Endothelial cell of umbilical vein (primary cell): ENCODE results near the gene DPM2. TPM values are rescaled to one million over a fixed set of nuclear protein-coding genes. Genes with fewer than 3 reads are reported as not detected.

ENCODE experiments used
- BruUV-seq: library from RNA; stranded (reverse); fragments of 400-500 nt; replicated peaks from 2 replicates; lab custom pipeline; 2021; lab: Mats Ljungman, UMichigan
- CTCF ChIA-PET: fragments of 300-600, 350-600 bp; sonication (Branson Sonifier 250); formaldehyde crosslinking; loops from one replicate; lab custom pipeline; 2021; ENCODE audit warnings: antibody characterized with exemption, inconsistent platforms; lab: Charles Lee
- POLR2A ChIA-PET: fragments of 300-600, 350-600 bp; sonication (Branson Sonifier 250); formaldehyde crosslinking; loops from one replicate; lab custom pipeline; 2021; ENCODE audit warnings: antibody characterized with exemption, inconsistent platforms; lab: Charles Lee
- DNase-seq: peaks from one replicate; pipeline ENCODE4 v3.0.0-alpha.2; 2011; ENCODE audit warnings: low read depth, low spot score
- FAIRE-seq: peaks from 2 replicates; lab custom pipeline; 2011; peaks lifted over from hg19 to GRCh38; lab: Jason Lieb, UNC
- H2AFZ ChIP-seq: 2 replicates; pipeline ENCODE4 v1.6.0; 2012; ENCODE audit warnings: low read depth, low read length, control low read depth, inconsistent platforms
- H3K27ac ChIP-seq: 2 replicates; pipeline ENCODE4 v1.5.1; 2011; ENCODE audit warnings: low read depth, mild to moderate bottlenecking, control low read depth, low read length, moderate library complexity; ENCODE audit not compliant: insufficient read depth
- H3K27me3 ChIP-seq, 2 experiments: 2 replicates each; pipeline versions ENCODE4 v1.6.0 to v1.6.1; 2011; ENCODE audit warnings: low read length in 2 of 2, mixed read lengths in 1 of 2; ENCODE audit not compliant: control insufficient read depth in 2 of 2, insufficient read depth in 2 of 2
- H3K36me3 ChIP-seq, 2 experiments: 2 replicates in 1 of 2; 3 replicates in 1 of 2; pipeline ENCODE4 v1.5.1; 2011; ENCODE audit warnings: low read length in 2 of 2, mild to moderate bottlenecking in 1 of 2, moderate library complexity in 1 of 2; ENCODE audit not compliant: control insufficient read depth in 2 of 2, insufficient read depth in 2 of 2; ENCODE audit errors: extremely low read depth in 1 of 2
- H3K4me1 ChIP-seq: 3 replicates; pipeline ENCODE4 v1.5.1; 2011; ENCODE audit warnings: mild to moderate bottlenecking, low read length; ENCODE audit not compliant: control insufficient read depth, insufficient read depth; ENCODE audit errors: extremely low read depth
- H3K4me2 ChIP-seq: 2 replicates; pipeline ENCODE4 v1.6.1; 2011; ENCODE audit warnings: low read length, control low read depth, mixed read lengths; ENCODE audit not compliant: insufficient read depth
- H3K4me3 ChIP-seq, 3 experiments: fragments of 200-600 bp in 1 of 3; sonication (generic), shearing (Covaris generic) in 1 of 3; replicated peaks in 1 of 3; 2 replicates each; pipeline ENCODE4 v1.5.1; 2011 to 2016; ENCODE audit warnings: control low read depth in 3 of 3, low read length in 3 of 3, mild to moderate bottlenecking in 2 of 3, inconsistent platforms in 1 of 3, low read depth in 1 of 3, moderate library complexity in 1 of 3; ENCODE audit not compliant: insufficient read depth in 1 of 3
- H3K79me2 ChIP-seq: 2 replicates; pipeline ENCODE4 v1.6.0; 2012; ENCODE audit warnings: low read length, inconsistent platforms; ENCODE audit not compliant: control insufficient read depth, insufficient read depth
- H3K9ac ChIP-seq: replicated peaks from 2 replicates; pipeline ENCODE3; 2011; ENCODE audit warnings: low read length, control low read depth; ENCODE audit not compliant: insufficient read depth; ENCODE audit errors: extremely low read depth
- H3K9me1 ChIP-seq: replicated peaks from 3 replicates; pipeline ENCODE4 v1.6.0; 2011; ENCODE audit warnings: mild to moderate bottlenecking, low read length; ENCODE audit not compliant: control insufficient read depth, insufficient read depth; ENCODE audit errors: extremely low read depth
- H3K9me3 ChIP-seq: replicated peaks from 2 replicates; pipeline ENCODE4 v1.5.1; 2012; ENCODE audit warnings: low read length, inconsistent platforms; ENCODE audit not compliant: control insufficient read depth, insufficient read depth
- H4K20me1 ChIP-seq: replicated peaks from 2 replicates; pipeline ENCODE3; 2011; ENCODE audit warnings: mild to moderate bottlenecking, low read length; ENCODE audit not compliant: control insufficient read depth, insufficient read depth; ENCODE audit errors: extremely low read depth
- FOS ChIP-seq: IDR thresholded peaks from 2 replicates; pipeline ENCODE4 v1.6.1; 2011; ENCODE audit warnings: mild to moderate bottlenecking, low read length, moderate library complexity, borderline replicate concordance; ENCODE audit not compliant: insufficient read depth
- JUN ChIP-seq: IDR thresholded peaks from 2 replicates; pipeline ENCODE4 v1.6.1; 2011; ENCODE audit warnings: borderline replicate concordance, low read depth; ENCODE audit not compliant: insufficient read length, insufficient read depth
- POLR2AphosphoS5 ChIP-seq: IDR thresholded peaks from 2 replicates; pipeline ENCODE4 v1.6.1; 2012; ENCODE audit warnings: low read depth, mild to moderate bottlenecking, control low read depth, low read length, moderate library complexity; ENCODE audit not compliant: insufficient read depth
- dilution Hi-C: fragments of 300-500 bp; cut with MboI; formaldehyde crosslinking; loops from one replicate; pipeline ENCODE4 v1.15.0; 2019; ENCODE audit warnings: low sequenced_read_pairs; ENCODE audit not compliant: extremely low pct_ligation_motif_present
- intact Hi-C: fragments of 100-400 bp; cut with micrococcal nuclease; formaldehyde crosslinking; loops from one replicate; pipeline ENCODE4 v1.10.0; 2022
- polyA plus RNA-seq, 4 experiments: library from polyadenylated mRNA; depleted of rRNA in 3 of 4; stranded (reverse) in 3 of 4; unstranded in 1 of 4; fragments of >200 nt; gene quantifications; 2 replicates each; pipeline versions ENCODE4 v1.2.1 to v1.2.3, GENCODE V29; 2011 to 2012; ENCODE audit warnings: missing spikeins in 1 of 4
- total RNA-seq: library from RNA; stranded (reverse); gene quantifications from 2 replicates; pipeline ENCODE4 v1.2.3, GENCODE V29; 2021
- TF ChIP-seq, protein P1 (sequence below): IDR thresholded peaks from 2 replicates; pipeline ENCODE4 v1.6.1; 2011; ENCODE audit not compliant: insufficient read depth, insufficient read length
- TF ChIP-seq, protein P2 (sequence below), 2 donors: IDR thresholded peaks; 1 replicate in 1 of 2; 2 replicates in 1 of 2; pipeline ENCODE4 v1.5.1; 2011; ENCODE audit warnings: low read length in 2 of 2, mild to moderate bottlenecking in 2 of 2, moderate library complexity in 2 of 2, control low read depth in 1 of 2, inconsistent platforms in 1 of 2, low read depth in 1 of 2; ENCODE audit not compliant: insufficient read depth in 1 of 2; ENCODE audit errors: extremely low read depth in 1 of 2

Gene DPM2
- total and polyA plus RNA-seq, 2 donors (not counting 3 experiments of a cell fraction or from before 2014, with no cell fraction given): 47.9 to 63.9 TPM

DNA sequence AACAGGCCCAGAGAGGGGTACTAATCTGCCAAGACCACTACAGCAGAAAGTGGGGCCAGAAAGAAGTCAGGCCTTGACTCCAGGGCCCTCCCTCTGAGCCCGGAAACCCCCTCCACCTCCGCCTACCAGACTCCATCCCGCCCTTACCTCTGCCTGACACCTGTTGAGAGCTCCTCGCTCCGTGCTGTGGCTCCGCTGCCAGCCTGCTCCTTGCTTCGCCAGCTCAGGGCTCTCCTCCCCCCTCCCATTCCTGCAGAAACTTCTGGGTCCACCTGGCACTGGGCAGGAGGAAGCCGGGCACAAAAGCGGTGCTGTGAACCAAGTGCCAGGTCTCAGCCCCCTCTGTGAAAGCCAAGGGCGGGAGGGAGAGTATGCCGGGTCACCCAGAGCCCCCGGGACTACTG lies 31.9 kb downstream of the DPM2 start:
- Histone ChIP-seq H3K36me3 (peaks cover 0 to 5% of the 10 kb centered on the region in 2 experiments), H3K27ac (peak overlapping the region; percentile 63), H3K9me1 (no peaks in the 10 kb centered on the region), H3K27me3 (no peaks in the 10 kb centered on the region), H3K9me3 (no peaks in the 10 kb centered on the region), H4K20me1 (no peaks in the 10 kb centered on the region), H3K9ac (no peak overlapping the region), H3K4me1 (peaks cover 41% of the 10 kb centered on the region), H2AFZ (no peak overlapping the region), H3K79me2 (no peaks in the 10 kb centered on the region), H3K4me2 (no peak overlapping the region), H3K4me3 (no peak overlapping the region)
- ChIA-PET CTCF (interaction anchor here (1.2 to 1.5 kb wide), 2 partner anchors 36 to 171 kb away, joined by 4 read pairs; partner anchors contain the start of gene TOR2A), POLR2A (no interaction called here)
- intact Hi-C loops: loop anchor here (1.0 kb wide), 1 partner anchor 12 kb away; the partner anchor contains the start of gene ST6GALNAC4
- no TSS peak for BruUV-seq
- peak; percentile 49 for FAIRE-seq
- no peak for DNase-seq
- no peak for TF ChIP-seq POLR2AphosphoS5
- TF ChIP-seq FOS: no peak
- TF ChIP-seq JUN: no peak
- TF ChIP-seq, protein P1, sequence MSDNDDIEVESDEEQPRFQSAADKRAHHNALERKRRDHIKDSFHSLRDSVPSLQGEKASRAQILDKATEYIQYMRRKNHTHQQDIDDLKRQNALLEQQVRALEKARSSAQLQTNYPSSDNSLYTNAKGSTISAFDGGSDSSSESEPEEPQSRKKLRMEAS: no peak
- TF ChIP-seq, protein P2, sequence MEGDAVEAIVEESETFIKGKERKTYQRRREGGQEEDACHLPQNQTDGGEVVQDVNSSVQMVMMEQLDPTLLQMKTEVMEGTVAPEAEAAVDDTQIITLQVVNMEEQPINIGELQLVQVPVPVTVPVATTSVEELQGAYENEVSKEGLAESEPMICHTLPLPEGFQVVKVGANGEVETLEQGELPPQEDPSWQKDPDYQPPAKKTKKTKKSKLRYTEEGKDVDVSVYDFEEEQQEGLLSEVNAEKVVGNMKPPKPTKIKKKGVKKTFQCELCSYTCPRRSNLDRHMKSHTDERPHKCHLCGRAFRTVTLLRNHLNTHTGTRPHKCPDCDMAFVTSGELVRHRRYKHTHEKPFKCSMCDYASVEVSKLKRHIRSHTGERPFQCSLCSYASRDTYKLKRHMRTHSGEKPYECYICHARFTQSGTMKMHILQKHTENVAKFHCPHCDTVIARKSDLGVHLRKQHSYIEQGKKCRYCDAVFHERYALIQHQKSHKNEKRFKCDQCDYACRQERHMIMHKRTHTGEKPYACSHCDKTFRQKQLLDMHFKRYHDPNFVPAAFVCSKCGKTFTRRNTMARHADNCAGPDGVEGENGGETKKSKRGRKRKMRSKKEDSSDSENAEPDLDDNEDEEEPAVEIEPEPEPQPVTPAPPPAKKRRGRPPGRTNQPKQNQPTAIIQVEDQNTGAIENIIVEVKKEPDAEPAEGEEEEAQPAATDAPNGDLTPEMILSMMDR (IDR thresholded peaks at IDR 0.05; ENCODE audit: extremely low read depth in 1 of 2, insufficient read depth in 1 of 2, low read depth in 1 of 2, low read length in 2 of 2): no peak
- dilution Hi-C loops: no loop called here
